Stimulated activated CD8-positive, alpha-beta memory T cell treated with anti-CD3 and anti-CD28 coated beads, Interleukin-7, amount 100 ng/mL, for 24 hours (primary cell): ENCODE measurements around the gene CC2D2B.
"Not testable (repeated sequence)": the region's sequence is repeated elsewhere in the genome, so short reads cannot be mapped to it uniquely, and the experiment has no call there.

ENCODE experiments used
- DNase-seq: peaks from one replicate; pipeline ENCODE4 v3.0.0-alpha.2; 2020; ENCODE audit warnings: low read depth

The CC2D2B gene

GRCh38 chr10:95908450-95908849 lies 675 bp downstream of the CC2D2B start:
- DNase-seq, result no peak

GRCh38 chr10:95909561-95909960 lies 1.8 kb downstream of the CC2D2B start:
- no peak for DNase-seq

- not testable (repeated sequence) for DNase-seq
Measured at GRCh38 chr10:95916039-95916438, 8.3 kb downstream of the CC2D2B start.

GRCh38 chr10:95920798-95921426 lies 13.1 kb downstream of the CC2D2B start:
- DNase-seq, result no peak

DNA sequence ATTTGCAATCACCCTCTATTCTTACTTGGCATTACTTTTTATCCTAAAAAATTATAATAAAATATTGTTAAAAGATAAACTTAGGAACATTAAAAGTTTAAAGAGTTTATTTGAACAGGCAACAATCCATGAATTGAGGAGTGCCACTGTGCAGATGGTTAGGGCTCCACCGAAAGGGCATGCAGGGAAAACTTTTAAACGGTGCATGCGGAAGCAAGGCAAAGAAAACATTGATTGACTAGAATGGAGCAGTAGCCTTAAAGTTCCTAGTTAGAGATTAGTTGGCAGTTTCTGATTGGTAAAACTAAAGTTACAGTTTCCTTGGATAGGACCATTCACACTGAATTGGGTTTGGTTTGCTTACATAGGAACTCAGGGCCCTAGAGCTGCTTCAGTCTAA lies 17.3 kb downstream of the CC2D2B start:
- no peak for DNase-seq

DNA sequence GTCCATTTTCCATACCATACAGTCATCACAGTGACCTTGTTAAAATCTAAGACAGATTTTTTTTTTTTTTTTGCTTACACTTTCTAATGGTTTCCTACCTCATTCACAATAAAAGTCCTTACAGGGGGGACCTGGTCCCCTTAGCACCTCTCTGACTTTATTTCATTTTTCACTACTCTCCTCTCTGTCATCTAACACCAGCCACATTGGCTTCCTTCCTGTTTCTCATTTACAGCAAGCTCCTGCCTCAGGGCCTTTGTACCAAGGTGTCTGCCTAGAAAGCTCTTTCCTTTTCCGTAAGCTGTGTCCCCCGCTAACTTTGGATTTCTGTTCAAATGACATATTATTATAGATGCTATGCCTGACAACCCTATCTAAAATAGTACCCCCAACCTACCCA lies 27.7 kb downstream of the CC2D2B start:
- DNase-seq, result no peak

DNA sequence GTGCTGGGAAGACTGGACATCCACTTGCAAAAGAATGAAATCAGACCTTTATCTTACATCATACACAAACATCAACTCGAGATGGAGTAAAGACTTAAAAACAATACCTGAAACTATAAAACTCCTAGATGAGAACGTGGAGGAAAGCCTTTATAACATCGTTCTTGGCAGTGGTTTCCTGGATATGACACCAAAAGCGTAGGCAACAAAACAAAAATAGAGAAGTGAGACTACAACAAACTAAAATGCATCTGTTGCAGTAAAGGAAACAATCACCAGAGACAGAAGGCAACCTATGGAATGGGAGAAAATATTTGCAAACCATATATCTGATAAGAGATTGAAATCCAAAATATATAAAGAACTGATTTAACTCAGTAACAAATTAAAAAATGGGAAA lies 33.3 kb downstream of the CC2D2B start:
- no peak for DNase-seq

- no peak for DNase-seq
Measured at GRCh38 chr10:95963202-95963990, 55.6 kb downstream of the CC2D2B start.

GRCh38 chr10:95963991-95964389 lies 56.2 kb downstream of the CC2D2B start:
- no peak for DNase-seq

- no peak for DNase-seq
Measured at GRCh38 chr10:95964756-95965155, 57.0 kb downstream of the CC2D2B start.

GRCh38 chr10:95976362-95977229 lies 68.8 kb downstream of the CC2D2B start:
- no peak for DNase-seq

DNA sequence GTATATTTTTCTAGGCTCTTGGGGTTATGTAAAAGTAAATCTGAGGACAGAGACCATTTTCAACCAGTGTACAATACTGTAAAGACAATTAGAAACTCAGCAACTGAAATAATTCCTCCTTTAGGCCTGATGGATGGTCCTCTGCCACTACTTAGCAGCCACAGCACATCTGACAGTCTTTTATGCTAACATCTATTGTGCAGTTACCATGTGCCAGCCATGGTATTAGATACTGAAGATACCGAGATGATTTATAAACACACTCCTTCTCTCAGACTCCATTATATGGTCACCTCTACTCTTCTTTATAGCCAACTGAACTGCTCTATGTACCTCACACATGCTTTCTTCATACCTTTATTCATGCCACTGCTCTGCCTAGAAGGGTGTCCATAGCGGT lies 74.4 kb downstream of the CC2D2B start:
- no peak for DNase-seq

DNA sequence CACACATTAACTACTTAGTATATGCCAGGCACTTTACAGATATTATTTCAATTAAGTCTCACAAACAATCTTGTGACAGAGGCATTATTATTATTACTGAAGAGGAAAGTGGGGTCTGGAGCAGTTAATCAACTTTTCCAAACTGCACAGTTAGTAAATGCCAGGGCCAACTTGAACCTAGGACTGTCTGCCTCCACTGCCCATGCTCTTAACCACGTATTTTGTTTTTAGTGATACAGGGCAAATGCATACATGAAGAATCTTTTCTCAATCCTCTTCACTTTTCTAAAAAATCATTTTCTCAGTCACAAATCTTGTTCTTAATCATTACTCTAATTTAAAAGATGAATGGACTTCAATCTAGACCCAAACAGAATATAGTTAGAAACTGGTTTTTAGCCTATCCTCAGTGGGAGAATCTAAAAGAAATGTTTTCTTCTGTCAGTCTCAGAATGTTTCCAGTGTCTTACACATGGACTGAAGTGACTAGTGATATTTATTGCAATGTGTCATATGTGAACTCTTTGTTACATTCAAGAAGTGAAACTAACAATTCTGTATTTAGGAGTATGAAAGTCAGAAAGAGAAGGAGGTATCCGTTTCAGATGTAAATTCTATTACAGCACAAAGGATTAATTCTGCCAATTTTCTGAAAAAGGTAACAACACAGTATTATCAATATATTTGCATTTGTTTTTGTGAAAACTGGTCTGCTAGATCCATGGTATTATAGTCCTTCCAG lies 80.1 kb downstream of the CC2D2B start:
- no peak for DNase-seq

GRCh38 chr10:95988702-95989101 lies 80.9 kb downstream of the CC2D2B start:
- no peak for DNase-seq

GRCh38 chr10:95994376-95994775 lies 86.6 kb downstream of the CC2D2B start:
- not testable (repeated sequence) for DNase-seq

DNA sequence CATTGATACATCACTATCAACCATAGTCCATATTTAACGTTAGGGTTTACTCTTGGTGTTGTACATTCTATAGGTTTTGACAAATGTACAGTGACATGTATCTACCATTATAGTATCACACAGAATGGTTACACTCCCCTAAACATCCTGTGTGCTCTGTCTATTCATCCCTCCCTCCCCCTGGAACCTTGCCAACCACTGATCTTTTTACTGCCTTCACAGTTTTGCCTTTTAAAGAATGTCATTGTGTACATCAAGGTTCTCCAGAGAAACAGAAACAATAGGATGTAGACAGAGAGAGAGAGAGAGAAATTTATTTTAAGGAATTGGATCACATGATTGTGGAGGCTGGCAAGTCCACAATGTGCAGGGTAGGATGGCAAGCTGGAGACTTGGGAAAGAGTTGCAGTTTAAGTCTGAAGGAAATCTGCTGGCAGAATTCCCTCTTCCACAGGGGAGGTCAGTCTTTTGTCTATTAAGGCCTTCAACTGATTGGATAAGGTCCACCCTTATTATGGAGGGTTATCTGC lies 90.5 kb downstream of the CC2D2B start:
- no peak for DNase-seq

- DNase-seq, result no peak
Measured at GRCh38 chr10:96013956-96014355, 106.2 kb downstream of the CC2D2B start.

DNA sequence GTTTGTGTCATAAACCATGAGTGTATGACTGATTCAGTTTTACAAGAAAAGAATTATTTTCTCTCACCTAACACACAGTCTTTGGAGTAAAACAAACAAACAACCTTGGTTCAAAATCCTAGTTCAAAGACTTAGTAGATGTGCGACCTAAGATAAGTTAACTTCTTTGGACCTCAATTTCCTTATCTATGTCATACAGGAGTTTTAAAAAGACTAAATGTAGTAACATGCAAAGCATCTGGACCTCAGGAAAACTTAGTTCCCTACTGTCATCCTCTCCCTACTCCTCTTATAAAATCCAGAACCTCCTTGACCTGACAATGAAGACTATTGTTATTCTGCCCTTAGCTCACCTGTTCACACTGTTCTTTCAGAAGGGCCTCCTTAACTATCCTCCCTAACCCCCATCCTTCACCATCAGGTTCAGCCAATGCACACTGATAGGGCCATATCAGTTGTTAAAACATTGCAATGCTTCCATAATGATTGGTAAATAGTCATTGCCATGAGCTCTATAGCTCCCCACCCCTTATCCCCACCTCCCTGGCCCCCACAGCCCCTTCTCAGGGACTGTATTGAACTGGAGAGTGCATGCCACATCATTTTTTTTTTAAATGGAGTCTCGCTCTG lies 106.8 kb downstream of the CC2D2B start:
- no peak for DNase-seq

DNA sequence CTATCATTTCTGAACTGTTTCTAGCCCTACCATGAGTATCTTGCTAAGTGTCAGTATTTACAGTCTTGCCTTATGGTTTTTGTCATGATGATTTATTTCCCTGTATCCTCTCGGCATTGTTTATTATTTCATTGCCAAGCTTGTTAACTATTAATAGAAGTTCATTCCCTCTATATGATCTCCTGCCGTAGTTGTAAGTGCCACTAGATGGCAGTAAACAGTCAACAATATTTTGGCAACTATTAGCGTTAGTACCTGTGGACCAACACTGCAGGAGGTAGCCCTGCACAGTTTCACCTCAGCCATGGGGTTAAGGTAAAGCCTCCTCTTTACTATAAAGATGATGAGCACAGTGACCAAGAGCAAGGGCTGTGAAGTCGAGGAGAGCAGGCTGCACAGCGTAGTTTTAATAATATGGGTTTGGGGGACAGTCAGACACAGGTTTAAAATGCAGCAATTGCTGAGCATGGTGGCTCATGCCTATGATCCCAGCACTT lies 109.5 kb downstream of the CC2D2B start:
- DNase-seq, result no peak

GRCh38 chr10:96021332-96021731 lies 113.6 kb downstream of the CC2D2B start:
- DNase-seq, result no peak

- DNase-seq, result no peak
Measured at GRCh38 chr10:96022739-96023138, 115.0 kb downstream of the CC2D2B start.
